Measurements from ENCODE around the gene LRRC71.
A peak's percentile ranks its signal among the peaks of the same experiment; 100 is the strongest.

Gene LRRC71

DNA sequence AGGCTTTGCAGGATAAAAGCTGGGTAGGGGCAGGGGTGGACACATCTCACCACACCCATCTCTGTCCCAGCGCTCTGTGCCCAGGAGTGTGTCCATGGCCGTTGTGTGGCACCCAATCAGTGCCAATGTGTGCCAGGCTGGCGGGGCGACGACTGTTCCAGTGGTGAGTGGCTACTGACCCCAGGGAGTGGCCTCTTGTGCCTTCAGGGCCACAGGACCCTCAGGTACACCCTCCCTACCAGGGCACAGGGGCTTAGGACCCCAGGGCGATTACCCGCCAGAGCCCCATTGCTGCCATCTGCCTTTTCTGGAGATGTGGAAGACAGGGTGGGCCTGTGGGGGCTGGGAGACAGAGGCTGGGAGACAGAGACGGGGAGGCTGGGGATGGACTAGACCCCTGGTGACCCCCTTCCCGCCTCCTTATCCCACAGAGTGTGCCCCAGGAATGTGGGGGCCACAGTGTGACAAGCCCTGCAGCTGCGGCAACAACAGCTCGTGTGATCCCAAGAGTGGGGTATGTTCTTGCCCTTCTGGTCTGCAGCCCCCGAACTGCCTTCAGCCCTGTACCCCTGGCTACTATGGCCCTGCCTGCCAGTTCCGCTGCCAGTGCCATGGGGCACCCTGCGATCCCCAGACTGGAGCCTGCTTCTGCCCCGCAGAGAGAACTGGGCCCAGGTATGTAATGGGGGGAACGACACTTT, 14.1 kb upstream of the LRRC71 start:
- no peak overlapping the region for H3K4me3 ChIP-seq (ENCODE audit: low read depth, low read length)
- H3K4me1 ChIP-seq (ENCODE audit: control insufficient read depth, insufficient read depth, low read length) = peaks cover 4% of the 10 kb centered on the region; the same call in 1 of the 2 replicates
- no peaks in the 10 kb centered on the region for H3K36me3 ChIP-seq (ENCODE audit: control insufficient read depth, insufficient read depth, low read length)
- H3K27me3 ChIP-seq (ENCODE audit: control insufficient read depth, insufficient read depth, low read length) = peaks cover 4% of the 10 kb centered on the region; the same call in 1 of the 2 replicates
- H3K27ac ChIP-seq (ENCODE audit: low read depth, low read length) = no peak overlapping the region
- no peaks in the 10 kb centered on the region for H3K9me3 ChIP-seq (ENCODE audit: control insufficient read depth, insufficient read depth, low read depth, low read length)
- no peak overlapping the region for H3K9ac ChIP-seq (ENCODE audit: low read length)

DNA sequence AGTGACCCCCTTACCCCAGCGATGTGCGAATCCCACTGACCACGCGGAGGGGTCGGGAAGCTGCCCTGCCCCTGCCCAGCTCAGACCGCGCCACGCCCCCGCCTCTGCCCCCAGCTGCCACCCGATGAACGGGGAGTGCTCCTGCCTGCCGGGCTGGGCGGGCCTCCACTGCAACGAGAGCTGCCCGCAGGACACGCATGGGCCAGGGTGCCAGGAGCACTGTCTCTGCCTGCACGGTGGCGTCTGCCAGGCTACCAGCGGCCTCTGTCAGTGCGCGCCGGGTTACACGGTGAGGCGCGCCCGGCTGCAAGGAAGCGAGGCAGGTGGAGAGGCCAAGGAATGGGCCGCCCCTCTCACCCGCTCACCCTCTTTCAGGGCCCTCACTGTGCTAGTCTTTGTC, 11.9 kb upstream of the LRRC71 start:
- Histone ChIP-seq H3K27ac (ENCODE audit: low read depth, low read length) (no peak overlapping the region), H3K4me1 (ENCODE audit: control insufficient read depth, insufficient read depth, low read length) (peaks cover 11% of the 10 kb centered on the region), H3K9ac (ENCODE audit: low read length) (no peak overlapping the region), H3K36me3 (ENCODE audit: control insufficient read depth, insufficient read depth, low read length) (no peaks in the 10 kb centered on the region), H3K27me3 (ENCODE audit: control insufficient read depth, insufficient read depth, low read length) (peaks cover 11% of the 10 kb centered on the region; the same call in 1 of the 2 replicates), H3K9me3 (ENCODE audit: control insufficient read depth, insufficient read depth, low read depth, low read length) (no peaks in the 10 kb centered on the region), H3K4me3 (ENCODE audit: low read depth, low read length) (no peak overlapping the region)

DNA sequence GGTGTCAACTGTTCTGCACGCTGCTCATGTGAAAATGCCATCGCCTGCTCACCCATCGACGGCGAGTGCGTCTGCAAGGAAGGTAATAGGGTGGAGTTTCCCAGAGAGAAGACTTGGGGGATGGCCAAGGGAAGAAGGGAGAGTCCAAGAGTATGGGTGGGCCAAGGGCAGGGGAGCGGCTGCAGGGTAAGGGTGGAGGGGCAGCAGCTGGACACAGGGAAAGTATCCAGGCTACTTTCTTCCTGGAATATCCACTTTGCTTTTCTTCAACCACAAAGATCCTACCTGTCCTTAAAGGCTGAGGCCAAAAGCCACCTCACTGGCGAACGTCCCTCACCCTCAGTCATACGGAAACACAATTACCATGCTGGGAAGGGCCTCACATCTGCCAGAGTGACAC, 11.5 kb upstream of the LRRC71 start:
- peaks cover 13% of the 10 kb centered on the region; the same call in 1 of the 2 replicates for H3K27me3 ChIP-seq (ENCODE audit: control insufficient read depth, insufficient read depth, low read length)

DNA sequence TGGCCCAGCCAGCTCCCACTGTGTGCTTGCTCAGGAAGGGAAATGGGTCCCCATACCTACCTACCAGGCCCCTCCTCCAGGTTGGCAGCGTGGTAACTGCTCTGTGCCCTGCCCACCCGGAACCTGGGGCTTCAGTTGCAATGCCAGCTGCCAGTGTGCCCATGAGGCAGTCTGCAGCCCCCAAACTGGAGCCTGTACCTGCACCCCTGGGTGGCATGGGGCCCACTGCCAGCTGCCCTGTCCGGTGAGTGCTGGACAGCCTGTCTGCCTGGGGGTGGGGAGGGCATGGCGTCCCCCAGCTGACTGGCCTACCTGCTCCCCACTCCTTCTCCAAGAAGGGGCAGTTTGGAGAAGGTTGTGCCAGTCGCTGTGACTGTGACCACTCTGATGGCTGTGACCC, 10.8 kb upstream of the LRRC71 start:
- Histone ChIP-seq H3K27me3 (ENCODE audit: control insufficient read depth, insufficient read depth, low read length) (peaks cover 14% of the 10 kb centered on the region; the same call in 1 of the 2 replicates), H3K27ac (ENCODE audit: low read depth, low read length) (no peak overlapping the region), H3K9me3 (ENCODE audit: control insufficient read depth, insufficient read depth, low read depth, low read length) (no peaks in the 10 kb centered on the region), H3K36me3 (ENCODE audit: control insufficient read depth, insufficient read depth, low read length) (no peaks in the 10 kb centered on the region), H3K4me1 (ENCODE audit: control insufficient read depth, insufficient read depth, low read length) (peaks cover 19% of the 10 kb centered on the region), H3K4me3 (ENCODE audit: low read depth, low read length) (no peak overlapping the region), H3K9ac (ENCODE audit: low read length) (no peak overlapping the region)

More for the DNA sequence above, 11.5 kb upstream of the LRRC71 start:
- H3K9ac ChIP-seq (ENCODE audit: low read length) = no peak overlapping the region
- peaks cover 15% of the 10 kb centered on the region for H3K4me1 ChIP-seq (ENCODE audit: control insufficient read depth, insufficient read depth, low read length)
- H3K9me3 ChIP-seq (ENCODE audit: control insufficient read depth, insufficient read depth, low read depth, low read length) = no peaks in the 10 kb centered on the region
- H3K4me3 ChIP-seq (ENCODE audit: low read depth, low read length) = no peak overlapping the region
- H3K36me3 ChIP-seq (ENCODE audit: control insufficient read depth, insufficient read depth, low read length) = no peaks in the 10 kb centered on the region
- no peak overlapping the region for H3K27ac ChIP-seq (ENCODE audit: low read depth, low read length)

DNA sequence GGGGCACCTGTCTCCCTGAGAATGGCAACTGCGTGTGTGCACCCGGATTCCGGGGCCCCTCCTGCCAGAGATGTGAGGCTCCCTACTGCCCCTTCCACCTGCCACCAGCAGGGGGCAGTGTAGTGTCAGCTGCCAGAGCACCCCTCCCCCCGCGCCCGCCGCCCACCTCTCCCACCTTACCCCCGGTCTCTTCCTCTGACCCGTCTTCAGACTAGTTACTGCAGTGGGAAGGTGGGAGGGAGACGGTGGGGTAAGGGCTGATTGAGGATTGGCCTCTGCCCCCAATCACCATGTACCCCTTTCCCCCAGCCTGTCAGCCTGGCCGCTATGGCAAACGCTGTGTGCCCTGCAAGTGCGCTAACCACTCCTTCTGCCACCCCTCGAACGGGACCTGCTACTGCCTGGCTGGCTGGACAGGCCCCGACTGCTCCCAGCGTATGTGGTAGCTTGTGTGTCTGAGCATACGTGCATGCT, 10.1 kb upstream of the LRRC71 start:
- H3K27ac ChIP-seq (ENCODE audit: low read depth, low read length) = no peak overlapping the region
- H3K27me3 ChIP-seq (ENCODE audit: control insufficient read depth, insufficient read depth, low read length) = peaks cover 14% of the 10 kb centered on the region; the same call in 1 of the 2 replicates
- no peaks in the 10 kb centered on the region for H3K36me3 ChIP-seq (ENCODE audit: control insufficient read depth, insufficient read depth, low read length)
- H3K4me3 ChIP-seq (ENCODE audit: low read depth, low read length) = peak overlapping the region; percentile 59
- peaks cover 19% of the 10 kb centered on the region for H3K4me1 ChIP-seq (ENCODE audit: control insufficient read depth, insufficient read depth, low read length)
- no peak overlapping the region for H3K9ac ChIP-seq (ENCODE audit: low read length)
- no peaks in the 10 kb centered on the region for H3K9me3 ChIP-seq (ENCODE audit: control insufficient read depth, insufficient read depth, low read depth, low read length)

DNA sequence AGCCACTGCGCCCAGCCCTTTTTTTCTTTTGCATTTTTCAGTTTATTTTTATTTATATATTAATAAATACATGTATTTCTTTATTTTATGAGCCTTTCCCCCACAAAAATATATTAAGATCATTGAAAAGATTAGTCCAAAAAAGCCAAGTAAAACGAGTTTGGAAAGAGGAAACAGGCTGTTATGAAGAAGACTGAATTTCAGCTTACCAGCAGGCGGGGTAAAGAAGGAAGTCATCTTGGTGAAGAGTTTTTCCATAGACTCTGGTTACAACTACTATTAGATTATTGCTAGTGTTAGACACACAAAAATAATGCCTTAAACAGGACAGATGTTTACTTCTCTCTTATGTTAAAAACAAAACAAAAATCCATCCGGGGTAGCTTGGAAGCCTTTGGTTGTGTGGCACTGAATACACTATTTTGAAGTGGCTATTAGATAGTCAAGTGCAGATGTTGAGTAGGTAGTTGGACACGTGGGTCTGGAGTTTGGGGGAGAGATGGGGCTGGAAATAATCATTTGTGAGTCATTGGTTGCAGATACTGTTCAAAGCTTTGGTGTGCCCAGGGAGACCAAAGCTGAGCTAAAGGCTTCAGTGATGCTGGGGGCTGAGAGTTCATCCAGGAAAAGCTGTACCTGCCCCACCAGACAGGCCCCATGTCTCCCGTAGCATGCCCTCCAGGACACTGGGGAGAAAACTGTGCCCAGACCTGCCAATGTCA, 8.7 kb upstream of the LRRC71 start:
- Histone ChIP-seq H3K27me3 (ENCODE audit: control insufficient read depth, insufficient read depth, low read length) (0 out of 2 replicates have a peak, but pooled peaks cover 14% of the 10 kb centered on the region), H3K9me3 (ENCODE audit: control insufficient read depth, insufficient read depth, low read depth, low read length) (no peaks in the 10 kb centered on the region), H3K4me1 (ENCODE audit: control insufficient read depth, insufficient read depth, low read length) (peaks cover 19% of the 10 kb centered on the region), H3K9ac (ENCODE audit: low read length) (no peak overlapping the region), H3K36me3 (ENCODE audit: control insufficient read depth, insufficient read depth, low read length) (no peaks in the 10 kb centered on the region), H3K4me3 (ENCODE audit: low read depth, low read length) (no peak overlapping the region), H3K27ac (ENCODE audit: low read depth, low read length) (no peak overlapping the region)

DNA sequence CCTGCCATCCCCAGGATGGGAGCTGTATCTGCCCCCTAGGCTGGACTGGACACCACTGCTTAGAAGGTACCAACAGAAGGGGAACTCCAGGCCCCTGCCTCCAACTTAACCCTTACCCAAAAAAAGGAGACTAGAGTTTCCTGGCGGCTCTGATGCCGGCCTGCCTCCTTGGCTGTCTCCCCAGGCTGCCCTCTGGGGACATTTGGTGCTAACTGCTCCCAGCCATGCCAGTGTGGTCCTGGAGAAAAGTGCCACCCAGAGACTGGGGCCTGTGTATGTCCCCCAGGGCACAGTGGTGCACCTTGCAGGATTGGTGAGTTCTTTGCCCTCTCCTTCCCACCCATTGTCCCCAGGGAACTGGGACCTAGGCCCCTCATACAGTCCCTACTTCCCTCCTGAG, 8.1 kb upstream of the LRRC71 start:
- Histone ChIP-seq H3K27ac (ENCODE audit: low read depth, low read length) (no peak overlapping the region), H3K27me3 (ENCODE audit: control insufficient read depth, insufficient read depth, low read length) (0 out of 2 replicates have a peak, but pooled peaks cover 17% of the 10 kb centered on the region), H3K4me3 (ENCODE audit: low read depth, low read length) (no peak overlapping the region), H3K9ac (ENCODE audit: low read length) (no peak overlapping the region), H3K9me3 (ENCODE audit: control insufficient read depth, insufficient read depth, low read depth, low read length) (no peaks in the 10 kb centered on the region), H3K36me3 (ENCODE audit: control insufficient read depth, insufficient read depth, low read length) (no peaks in the 10 kb centered on the region), H3K4me1 (ENCODE audit: control insufficient read depth, insufficient read depth, low read length) (peaks cover 19% of the 10 kb centered on the region)

DNA sequence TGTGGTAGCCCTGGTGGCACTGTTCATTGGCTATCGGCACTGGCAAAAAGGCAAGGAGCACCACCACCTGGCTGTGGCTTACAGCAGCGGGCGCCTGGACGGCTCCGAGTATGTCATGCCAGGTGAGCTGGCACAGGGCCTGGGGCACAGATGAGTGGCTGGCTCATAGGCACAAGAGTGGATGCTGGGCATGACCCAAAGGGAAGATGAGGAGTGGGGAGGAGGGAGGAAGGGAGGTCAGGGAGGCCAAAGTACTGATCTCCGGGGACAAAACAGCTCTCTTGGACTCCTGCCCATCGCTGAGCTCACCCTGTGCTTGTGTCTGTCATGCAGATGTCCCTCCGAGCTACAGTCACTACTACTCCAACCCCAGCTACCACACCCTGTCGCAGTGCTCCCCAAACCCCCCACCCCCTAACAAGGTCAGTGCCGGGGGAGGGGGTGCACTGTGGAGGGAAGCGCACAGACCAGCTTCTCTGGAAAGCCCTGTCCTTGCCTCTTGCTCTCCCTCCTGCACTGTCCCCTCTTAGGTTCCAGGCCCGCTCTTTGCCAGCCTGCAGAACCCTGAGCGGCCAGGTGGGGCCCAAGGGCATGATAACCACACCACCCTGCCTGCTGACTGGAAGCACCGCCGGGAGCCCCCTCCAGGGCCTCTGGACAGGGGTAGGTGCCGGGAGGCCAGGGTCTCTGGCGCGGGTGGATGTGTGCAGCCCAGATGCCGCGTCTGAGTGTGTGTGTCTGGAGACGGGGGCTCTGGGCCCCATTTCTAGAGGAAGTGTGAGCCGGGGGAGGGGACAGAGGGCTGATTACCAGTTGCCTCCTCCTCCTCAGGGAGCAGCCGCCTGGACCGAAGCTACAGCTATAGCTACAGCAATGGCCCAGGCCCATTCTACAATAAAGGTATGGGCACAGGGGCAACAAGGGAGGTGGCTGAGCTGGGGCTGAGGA, 7.3 kb upstream of the LRRC71 start:
- Histone ChIP-seq H3K4me1 (ENCODE audit: control insufficient read depth, insufficient read depth, low read length) (peaks cover 19% of the 10 kb centered on the region), H3K36me3 (ENCODE audit: control insufficient read depth, insufficient read depth, low read length) (no peaks in the 10 kb centered on the region), H3K27ac (ENCODE audit: low read depth, low read length) (no peak overlapping the region), H3K27me3 (ENCODE audit: control insufficient read depth, insufficient read depth, low read length) (peaks cover 19% of the 10 kb centered on the region), H3K9ac (ENCODE audit: low read length) (no peak overlapping the region), H3K4me3 (ENCODE audit: low read depth, low read length) (no peak overlapping the region), H3K9me3 (ENCODE audit: control insufficient read depth, insufficient read depth, low read depth, low read length) (no peaks in the 10 kb centered on the region)

DNA sequence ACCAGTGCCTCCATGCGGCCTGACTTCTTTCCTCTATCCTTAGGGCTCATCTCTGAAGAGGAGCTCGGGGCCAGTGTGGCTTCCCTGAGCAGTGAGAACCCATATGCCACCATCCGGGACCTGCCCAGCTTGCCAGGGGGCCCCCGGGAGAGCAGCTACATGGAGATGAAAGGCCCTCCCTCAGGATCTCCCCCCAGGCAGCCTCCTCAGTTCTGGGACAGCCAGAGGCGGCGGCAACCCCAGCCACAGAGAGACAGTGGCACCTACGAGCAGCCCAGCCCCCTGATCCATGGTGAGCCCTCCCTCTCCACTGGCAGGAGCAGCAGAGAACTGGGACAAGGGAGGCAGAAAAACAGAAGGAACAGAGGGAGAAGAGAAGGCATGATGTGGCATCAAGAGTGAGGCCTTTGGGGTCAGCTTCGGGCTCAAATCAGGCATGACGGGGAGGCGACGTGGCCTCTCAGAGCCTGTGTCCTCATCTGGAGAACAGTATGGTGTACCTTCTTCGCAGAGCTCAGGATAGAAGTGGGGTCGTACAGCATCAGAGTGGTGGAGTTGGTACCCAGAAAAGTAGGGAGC, 6.5 kb upstream of the LRRC71 start:
- Histone ChIP-seq H3K9ac (ENCODE audit: low read length) (no peak overlapping the region), H3K27me3 (ENCODE audit: control insufficient read depth, insufficient read depth, low read length) (peaks cover 26% of the 10 kb centered on the region), H3K4me3 (ENCODE audit: low read depth, low read length) (no peak overlapping the region), H3K9me3 (ENCODE audit: control insufficient read depth, insufficient read depth, low read depth, low read length) (0 out of 2 replicates have a peak, but pooled peaks cover 2% of the 10 kb centered on the region), H3K36me3 (ENCODE audit: control insufficient read depth, insufficient read depth, low read length) (no peaks in the 10 kb centered on the region), H3K27ac (ENCODE audit: low read depth, low read length) (no peak overlapping the region), H3K4me1 (ENCODE audit: control insufficient read depth, insufficient read depth, low read length) (peaks cover 19% of the 10 kb centered on the region)

DNA sequence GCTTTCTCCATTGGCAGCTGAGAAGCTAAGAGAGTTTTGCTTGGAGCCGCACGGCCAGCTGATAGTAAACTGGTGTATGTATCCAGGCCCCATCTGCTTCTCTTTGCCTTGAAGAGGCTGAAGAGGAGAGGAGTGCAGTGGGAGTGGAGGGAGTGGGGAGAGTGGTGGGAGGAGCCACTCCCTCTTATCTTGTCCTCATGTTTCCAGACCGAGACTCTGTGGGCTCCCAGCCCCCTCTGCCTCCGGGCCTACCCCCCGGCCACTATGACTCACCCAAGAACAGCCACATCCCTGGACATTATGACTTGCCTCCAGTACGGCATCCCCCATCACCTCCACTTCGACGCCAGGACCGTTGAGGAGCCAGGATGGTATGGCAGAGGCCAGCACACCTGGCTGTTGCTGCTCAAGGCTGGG, 6.0 kb upstream of the LRRC71 start:
- H3K4me3 ChIP-seq (ENCODE audit: low read depth, low read length) = no peak overlapping the region
- H3K4me1 ChIP-seq (ENCODE audit: control insufficient read depth, insufficient read depth, low read length) = peaks cover 19% of the 10 kb centered on the region
- no peaks in the 10 kb centered on the region for H3K36me3 ChIP-seq (ENCODE audit: control insufficient read depth, insufficient read depth, low read length)
- 0 out of 2 replicates have a peak, but pooled peaks cover 2% of the 10 kb centered on the region for H3K9me3 ChIP-seq (ENCODE audit: control insufficient read depth, insufficient read depth, low read depth, low read length)
- H3K9ac ChIP-seq (ENCODE audit: low read length) = no peak overlapping the region
- no peak overlapping the region for H3K27ac ChIP-seq (ENCODE audit: low read depth, low read length)
- peaks cover 32% of the 10 kb centered on the region for H3K27me3 ChIP-seq (ENCODE audit: control insufficient read depth, insufficient read depth, low read length)

All from HUES6 (cell line).